Upper lobe of left lung (tissue), 4 donors: ENCODE data around the gene SLC28A1.
"Not testable (repeated sequence)": the region's sequence is repeated elsewhere in the genome, so short reads cannot be mapped to it uniquely, and the experiment has no call there.

Experiments used
- CTCF ChIP-seq, 6 experiments: fragments of 450-650 bp in 4 of 6; fragments of 200-600 bp in 2 of 6; sonication (generic) in 2 of 6; IDR thresholded peaks; one replicate each; pipeline ENCODE4 v1.5.1; 2016 to 2019; ENCODE audit warnings: antibody characterized with exemption in 6 of 6
- POLR2A ChIP-seq, 4 donors: fragments of 450-650 bp; IDR thresholded peaks; one replicate each; pipeline ENCODE4 v1.5.1; 2016 to 2017; ENCODE audit warnings: antibody characterized with exemption in 4 of 4, mild to moderate bottlenecking in 2 of 4
- POLR2AphosphoS5 ChIP-seq, 2 donors: sonication (generic); formaldehyde crosslinking; IDR thresholded peaks; one replicate each; pipeline ENCODE4 v1.5.1; 2017; ENCODE audit warnings: antibody characterized with exemption in 2 of 2

GRCh38 chr15:84845631-84846030, 38.8 kb upstream of the SLC28A1 start:
- TF ChIP-seq POLR2AphosphoS5, POLR2A (IDR thresholded peaks at IDR 0.05): not testable (repeated sequence)
- TF ChIP-seq CTCF (IDR thresholded peaks at IDR 0.05), result peak; percentile 61 to 75 (median 72)
